OCI-LY3 (cell line): Measurements from ENCODE around the gene KCNE4.

ENCODE experiments used
- H2AFZ ChIP-seq: fragments of 200-600, 300-600 bp; shearing (Covaris generic); 2 replicates; pipeline ENCODE4 v1.6.0; 2014; ENCODE audit warnings: antibody characterized with exemption, low read depth, low read length
- H3K27ac ChIP-seq: fragments of 200-600, 300-600 bp; sonication (generic); 2 replicates; pipeline ENCODE4 v1.5.1; 2014; ENCODE audit warnings: mild to moderate bottlenecking, low read length, moderate library complexity, mixed read lengths
- H3K27me3 ChIP-seq: fragments of 200-600, 300-600 bp; sonication (generic); 2 replicates; pipeline ENCODE4 v1.6.1; 2014; ENCODE audit warnings: low read depth, low read length, mixed read lengths
- H3K36me3 ChIP-seq: fragments of 200-600, 300-600 bp; sonication (generic); replicated peaks from 2 replicates; pipeline ENCODE3; 2014; ENCODE audit warnings: low read depth, low read length, mixed read lengths
- H3K4me1 ChIP-seq: fragments of 300-600, 200-600 bp; sonication (generic); 2 replicates; pipeline ENCODE4 v1.6.1; 2014; ENCODE audit warnings: low read length, mixed read lengths
- H3K4me2 ChIP-seq: fragments of 200-600, 300-600 bp; sonication (generic); 2 replicates; pipeline ENCODE4 v1.6.1; 2014; ENCODE audit warnings: low read length, mixed read lengths
- H3K4me3 ChIP-seq: fragments of 300-600, 200-600 bp; sonication (generic); 2 replicates; pipeline ENCODE4 v1.5.1; 2014; ENCODE audit warnings: antibody characterized with exemption, mild to moderate bottlenecking, low read length, moderate library complexity
- H3K79me2 ChIP-seq: fragments of 300-600, 200-600 bp; shearing (Covaris generic); 2 replicates; pipeline ENCODE4 v1.6.1; 2014; ENCODE audit warnings: mild to moderate bottlenecking, low read length, mixed read lengths
- H3K9ac ChIP-seq: fragments of 300-600, 200-600 bp; shearing (Covaris generic); 2 replicates; pipeline ENCODE4 v1.6.0; 2014; ENCODE audit warnings: mild to moderate bottlenecking, low read length, moderate library complexity
- H3K9me3 ChIP-seq: fragments of 200-600, 300-600 bp; shearing (Covaris generic); 2 replicates; pipeline ENCODE4 v1.6.1; 2014; ENCODE audit warnings: low read length, mixed read lengths; ENCODE audit not compliant: insufficient read depth
- H4K20me1 ChIP-seq: fragments of 200-600, 300-600 bp; sonication (generic); 2 replicates; pipeline ENCODE4 v1.6.1; 2016; ENCODE audit warnings: low read length, mixed read lengths; ENCODE audit not compliant: insufficient read depth
- EZH2phosphoT487 ChIP-seq: fragments of 200-600 bp; shearing (Covaris generic); IDR thresholded peaks from 2 replicates; pipeline ENCODE4 v1.6.1; 2018; ENCODE audit warnings: antibody characterized with exemption, mixed run types, low read depth
- TF ChIP-seq, protein P1 (sequence below): fragments of 200-600, 300-600 bp; sonication (generic); IDR thresholded peaks from 2 replicates; pipeline ENCODE4 v1.5.1; 2014; ENCODE audit warnings: antibody characterized with exemption, low read length, low read depth

The KCNE4 gene

DNA sequence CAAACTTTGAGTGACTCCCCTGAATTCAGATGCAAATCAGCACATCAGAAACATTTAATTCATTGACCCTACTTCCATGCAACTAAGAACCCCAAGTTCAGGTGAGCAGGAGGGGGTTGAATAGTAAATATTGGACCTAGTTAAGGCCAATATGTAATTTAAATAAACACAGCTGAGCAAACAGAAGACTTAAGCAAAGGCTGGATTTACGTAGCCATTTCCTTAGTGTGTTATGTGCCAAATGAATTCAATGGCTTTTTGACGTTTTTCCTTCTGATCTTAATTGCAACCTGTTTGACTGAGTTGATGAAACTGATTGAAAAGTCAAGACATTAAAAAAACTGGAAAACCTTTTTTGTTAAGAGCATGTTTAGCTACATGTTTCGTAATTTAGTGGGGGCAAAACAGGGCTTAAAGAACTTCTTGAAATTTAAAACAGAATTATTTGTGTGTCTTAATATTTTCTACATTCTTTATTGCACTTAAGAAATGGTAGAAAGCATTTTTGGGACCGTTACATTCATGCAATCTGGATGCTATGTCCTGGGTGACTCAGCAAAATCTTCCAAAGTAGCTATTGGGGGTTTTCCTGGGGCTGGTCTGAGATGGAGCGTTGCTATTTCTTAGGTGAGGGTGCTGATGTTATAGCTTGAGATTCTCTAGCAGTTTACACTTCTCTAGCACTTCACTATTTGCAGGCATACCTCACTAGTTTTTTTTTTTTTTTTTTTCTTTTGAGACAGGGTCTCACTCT, 25.5 kb upstream of the KCNE4 start:
- no peak overlapping the region for H3K4me3 ChIP-seq
- no peaks in the 10 kb centered on the region for H4K20me1 ChIP-seq
- no peaks in the 10 kb centered on the region for H3K4me1 ChIP-seq
- no peak overlapping the region for H3K4me2 ChIP-seq
- H3K9me3 ChIP-seq: no peaks in the 10 kb centered on the region
- H3K36me3 ChIP-seq: no peaks in the 10 kb centered on the region
- H3K79me2 ChIP-seq: no peaks in the 10 kb centered on the region
- H3K27me3 ChIP-seq: no peaks in the 10 kb centered on the region
- no peak overlapping the region for H2AFZ ChIP-seq
- no peak overlapping the region for H3K27ac ChIP-seq
- H3K9ac ChIP-seq: no peak overlapping the region
- TF ChIP-seq, protein P1, sequence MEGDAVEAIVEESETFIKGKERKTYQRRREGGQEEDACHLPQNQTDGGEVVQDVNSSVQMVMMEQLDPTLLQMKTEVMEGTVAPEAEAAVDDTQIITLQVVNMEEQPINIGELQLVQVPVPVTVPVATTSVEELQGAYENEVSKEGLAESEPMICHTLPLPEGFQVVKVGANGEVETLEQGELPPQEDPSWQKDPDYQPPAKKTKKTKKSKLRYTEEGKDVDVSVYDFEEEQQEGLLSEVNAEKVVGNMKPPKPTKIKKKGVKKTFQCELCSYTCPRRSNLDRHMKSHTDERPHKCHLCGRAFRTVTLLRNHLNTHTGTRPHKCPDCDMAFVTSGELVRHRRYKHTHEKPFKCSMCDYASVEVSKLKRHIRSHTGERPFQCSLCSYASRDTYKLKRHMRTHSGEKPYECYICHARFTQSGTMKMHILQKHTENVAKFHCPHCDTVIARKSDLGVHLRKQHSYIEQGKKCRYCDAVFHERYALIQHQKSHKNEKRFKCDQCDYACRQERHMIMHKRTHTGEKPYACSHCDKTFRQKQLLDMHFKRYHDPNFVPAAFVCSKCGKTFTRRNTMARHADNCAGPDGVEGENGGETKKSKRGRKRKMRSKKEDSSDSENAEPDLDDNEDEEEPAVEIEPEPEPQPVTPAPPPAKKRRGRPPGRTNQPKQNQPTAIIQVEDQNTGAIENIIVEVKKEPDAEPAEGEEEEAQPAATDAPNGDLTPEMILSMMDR: no peak
- no peak for TF ChIP-seq EZH2phosphoT487

- H3K79me2 ChIP-seq: no peaks in the 10 kb centered on the region
- H3K36me3 ChIP-seq: no peaks in the 10 kb centered on the region
- no peak overlapping the region for H3K4me3 ChIP-seq
- no peaks in the 10 kb centered on the region for H3K4me1 ChIP-seq
- H4K20me1 ChIP-seq: no peaks in the 10 kb centered on the region
- no peaks in the 10 kb centered on the region for H3K9me3 ChIP-seq
- H3K27ac ChIP-seq: no peak overlapping the region
- H3K9ac ChIP-seq: no peak overlapping the region
- TF ChIP-seq EZH2phosphoT487: no peak
- TF ChIP-seq, protein P1: no peak
- no peak overlapping the region for H3K4me2 ChIP-seq
- H2AFZ ChIP-seq: no peak overlapping the region
- H3K27me3 ChIP-seq: no peaks in the 10 kb centered on the region
These were observed 24.5 kb upstream of the KCNE4 start for GRCh38 chr2:223027442-223027841.

DNA sequence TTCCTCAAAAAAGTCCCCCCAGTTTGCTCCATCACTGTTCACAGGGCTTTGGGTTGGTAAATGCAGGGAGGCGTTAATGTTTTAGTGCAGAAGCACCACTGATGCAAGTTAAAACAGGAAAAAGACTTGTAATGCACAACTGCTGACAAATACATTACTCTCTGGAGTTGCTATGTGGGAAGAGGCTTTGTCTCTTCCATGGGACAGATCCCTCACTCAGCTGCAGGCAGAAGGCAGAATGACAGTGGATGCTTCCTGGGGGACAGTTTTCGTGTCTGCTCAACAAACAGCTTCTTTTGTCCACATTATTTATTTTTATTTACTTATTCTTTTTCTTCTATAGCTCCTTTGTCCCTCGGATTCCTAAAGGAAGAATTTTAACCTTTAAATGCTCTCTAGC, 22.7 kb upstream of the KCNE4 start:
- no peak overlapping the region for H2AFZ ChIP-seq
- no peaks in the 10 kb centered on the region for H3K27me3 ChIP-seq
- no peak overlapping the region for H3K4me3 ChIP-seq
- no peak overlapping the region for H3K4me2 ChIP-seq
- H3K27ac ChIP-seq: no peak overlapping the region
- H3K4me1 ChIP-seq: no peaks in the 10 kb centered on the region
- no peaks in the 10 kb centered on the region for H3K9me3 ChIP-seq
- H3K9ac ChIP-seq: no peak overlapping the region
- no peaks in the 10 kb centered on the region for H3K36me3 ChIP-seq
- H3K79me2 ChIP-seq: no peaks in the 10 kb centered on the region
- TF ChIP-seq, protein P1: no peak
- no peaks in the 10 kb centered on the region for H4K20me1 ChIP-seq

DNA sequence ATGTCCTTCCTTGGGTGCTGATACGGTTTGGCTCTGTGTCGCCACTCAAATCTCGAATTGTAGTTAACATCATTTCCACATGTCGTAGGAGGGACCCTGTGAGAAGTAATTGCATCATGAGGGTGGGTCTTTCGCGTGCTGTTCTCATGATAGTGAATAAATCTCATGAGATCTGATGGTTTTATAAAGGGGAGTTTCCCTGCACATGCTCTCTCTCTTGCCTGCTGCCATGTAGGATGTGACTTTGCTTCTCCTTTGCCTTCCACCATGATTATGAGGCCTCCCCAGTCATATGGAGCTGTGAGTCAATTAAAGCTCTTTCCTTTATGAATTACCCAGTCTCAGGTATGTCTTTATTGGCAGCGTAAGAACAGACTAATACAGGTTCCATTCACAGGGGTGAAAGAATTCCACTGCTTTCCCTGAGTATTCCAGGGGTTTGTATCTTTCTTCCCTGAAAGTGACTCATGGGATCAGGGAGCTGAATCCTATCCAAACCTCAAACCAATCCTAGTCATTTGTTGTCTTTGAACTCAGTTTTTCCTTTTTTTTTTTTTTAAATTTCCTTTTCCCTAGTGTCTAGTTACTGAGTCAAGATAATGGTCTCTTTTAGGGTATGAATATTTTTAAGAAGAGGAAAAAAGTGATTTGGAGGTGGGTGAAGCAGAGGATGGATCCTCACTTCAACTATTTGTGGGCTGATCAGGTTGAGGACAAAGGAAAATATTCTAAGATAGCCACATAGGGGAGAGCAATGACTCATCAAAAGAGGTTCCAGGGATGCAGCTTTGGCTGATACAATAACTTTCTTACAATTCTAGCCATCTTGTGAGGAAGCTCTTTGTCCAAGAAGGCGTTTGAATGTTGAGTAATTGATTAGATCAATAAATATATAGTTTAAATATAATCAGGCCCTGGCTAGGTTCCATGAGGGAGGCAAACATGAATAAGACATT, 19.5 kb upstream of the KCNE4 start:
- no peak overlapping the region for H3K27ac ChIP-seq
- no peaks in the 10 kb centered on the region for H3K79me2 ChIP-seq
- no peak overlapping the region for H3K9ac ChIP-seq
- no peak overlapping the region for H3K4me2 ChIP-seq
- no peaks in the 10 kb centered on the region for H3K4me1 ChIP-seq
- no peaks in the 10 kb centered on the region for H3K36me3 ChIP-seq
- no peak for TF ChIP-seq EZH2phosphoT487
- TF ChIP-seq, protein P1: no peak
- no peak overlapping the region for H2AFZ ChIP-seq
- H4K20me1 ChIP-seq: no peaks in the 10 kb centered on the region
- no peaks in the 10 kb centered on the region for H3K27me3 ChIP-seq
- H3K9me3 ChIP-seq: no peaks in the 10 kb centered on the region
- no peak overlapping the region for H3K4me3 ChIP-seq
